Karpas-422 (cell line): ENCODE measurements around the gene SPTBN1. TPM values are rescaled to one million over a fixed set of nuclear protein-coding genes. Genes with fewer than 3 reads are reported as not detected.

Source experiments
- DNase-seq: peaks from one replicate; pipeline ENCODE4 v3.0.0-alpha.2; 2015
- H2AFZ ChIP-seq: fragments of 200-600 bp; sonication (generic); 2 replicates; pipeline ENCODE4 v1.6.1; 2014; ENCODE audit warnings: antibody characterized with exemption, low read length, mixed read lengths
- H3K27ac ChIP-seq: fragments of 200-600 bp; sonication (generic); 2 replicates; pipeline ENCODE4 v1.5.1; 2014; ENCODE audit warnings: mild to moderate bottlenecking, low read length, moderate library complexity
- H3K27me3 ChIP-seq: fragments of 200-600 bp; sonication (generic); 2 replicates; pipeline ENCODE4 v1.6.1; 2014; ENCODE audit warnings: low read length, mixed read lengths
- H3K36me3 ChIP-seq: fragments of 200-600 bp; sonication (generic); 2 replicates; pipeline ENCODE4 v1.6.1; 2014; ENCODE audit warnings: low read length, mixed read lengths; ENCODE audit not compliant: insufficient read depth
- H3K4me1 ChIP-seq: fragments of 200-600 bp; sonication (generic); 2 replicates; pipeline ENCODE4 v1.6.1; 2014; ENCODE audit warnings: mild to moderate bottlenecking, low read length, mixed read lengths
- H3K4me2 ChIP-seq: fragments of 200-600 bp; sonication (generic); 2 replicates; pipeline ENCODE4 v1.6.1; 2014; ENCODE audit warnings: low read length, low read depth, mild to moderate bottlenecking; ENCODE audit not compliant: poor library complexity, severe bottlenecking
- H3K4me3 ChIP-seq: fragments of 200-600 bp; sonication (generic); 2 replicates; pipeline ENCODE4 v1.5.1; 2014; ENCODE audit warnings: mild to moderate bottlenecking, antibody characterized with exemption, low read length, mixed read lengths
- H3K79me2 ChIP-seq: fragments of 200-600 bp; sonication (generic); 2 replicates; pipeline ENCODE4 v1.6.1; 2014; ENCODE audit warnings: mild to moderate bottlenecking, low read length, mixed read lengths
- H3K9ac ChIP-seq: fragments of 200-600 bp; sonication (generic); 2 replicates; pipeline ENCODE4 v1.6.0; 2014; ENCODE audit warnings: low read length
- H3K9me2 ChIP-seq: fragments of 200-600 bp; sonication (generic), shearing (Covaris generic); replicated peaks from 2 replicates; pipeline ENCODE4 v1.6.0; 2014; ENCODE audit warnings: mild to moderate bottlenecking, low read length, moderate library complexity; ENCODE audit not compliant: insufficient read depth
- H3K9me3 ChIP-seq: fragments of 300-700, 200-600 bp; sonication (generic); 2 replicates; pipeline ENCODE4 v1.6.1; 2014; ENCODE audit warnings: low read length, mixed read lengths
- H4K20me1 ChIP-seq: fragments of 200-600 bp; sonication (generic); 2 replicates; pipeline ENCODE4 v1.6.1; 2014; ENCODE audit warnings: mild to moderate bottlenecking, antibody characterized with exemption, low read length, low read depth; ENCODE audit not compliant: insufficient read depth
- total RNA-seq: library from RNA; depleted of rRNA; stranded (reverse); fragments of >200 nt; shearing (Covaris generic); gene quantifications from 2 replicates; pipeline ENCODE4 v1.2.3, GENCODE V29; 2014; ENCODE audit warnings: low replicate concordance

SPTBN1 gene
- total RNA-seq, 1 experiment from 2014 or later = 6.2 TPM

GRCh38 chr2:54492335-54492734 is 36.2 kb downstream of the SPTBN1 start:
- peaks cover 7% of the 10 kb centered on the region for H3K4me1 ChIP-seq
- no peaks in the 10 kb centered on the region for H3K79me2 ChIP-seq
- no peaks in the 10 kb centered on the region for H3K9me3 ChIP-seq
- no peak overlapping the region for H2AFZ ChIP-seq
- H3K9me2 ChIP-seq = no peaks in the 10 kb centered on the region
- H3K9ac ChIP-seq = no peak overlapping the region
- no peak overlapping the region for H3K4me2 ChIP-seq
- H3K27ac ChIP-seq = no peak overlapping the region
- no peaks in the 10 kb centered on the region for H3K27me3 ChIP-seq
- no peak for DNase-seq
- H3K4me3 ChIP-seq = no peak overlapping the region
- no peaks in the 10 kb centered on the region for H4K20me1 ChIP-seq
- H3K36me3 ChIP-seq = no peaks in the 10 kb centered on the region

DNA sequence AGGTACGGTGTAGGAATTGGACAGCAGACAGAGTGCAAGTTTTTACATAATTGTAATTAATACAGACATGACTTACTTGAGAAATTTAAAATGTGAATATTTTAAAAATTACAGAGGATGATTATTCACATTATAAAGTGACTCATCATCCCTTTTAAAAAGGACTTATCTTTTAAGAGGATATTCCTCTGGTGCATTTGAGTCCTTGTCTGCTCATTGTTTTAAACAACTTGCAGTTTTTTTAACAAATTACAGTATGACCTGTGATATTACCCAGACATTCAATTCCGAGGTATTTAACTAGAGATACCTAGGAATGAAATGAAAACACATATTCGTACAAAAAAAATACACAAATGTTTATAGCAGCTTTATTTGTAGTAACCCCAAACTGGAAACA is 38.0 kb downstream of the SPTBN1 start:
- H3K36me3 ChIP-seq = no peaks in the 10 kb centered on the region
- H3K4me2 ChIP-seq = no peak overlapping the region
- no peaks in the 10 kb centered on the region for H4K20me1 ChIP-seq
- H3K4me3 ChIP-seq = no peak overlapping the region
- no peaks in the 10 kb centered on the region for H3K79me2 ChIP-seq
- no peaks in the 10 kb centered on the region for H3K9me3 ChIP-seq
- no peak for DNase-seq
- H3K9me2 ChIP-seq = no peaks in the 10 kb centered on the region
- H3K27me3 ChIP-seq = no peaks in the 10 kb centered on the region
- no peak overlapping the region for H2AFZ ChIP-seq
- H3K27ac ChIP-seq = no peak overlapping the region
- H3K4me1 ChIP-seq = peaks cover 7% of the 10 kb centered on the region
- no peak overlapping the region for H3K9ac ChIP-seq

GRCh38 chr2:54496920-54497319 is 40.8 kb downstream of the SPTBN1 start:
- Histone ChIP-seq H3K79me2 (no peaks in the 10 kb centered on the region), H3K4me3 (no peak overlapping the region), H3K27me3 (no peaks in the 10 kb centered on the region), H2AFZ (no peak overlapping the region), H3K9me3 (no peaks in the 10 kb centered on the region), H3K4me1 (peaks cover 7% of the 10 kb centered on the region), H3K9ac (no peak overlapping the region), H3K4me2 (no peak overlapping the region), H3K9me2 (no peaks in the 10 kb centered on the region), H3K36me3 (no peaks in the 10 kb centered on the region), H4K20me1 (no peaks in the 10 kb centered on the region), H3K27ac (no peak overlapping the region)
- DNase-seq = no peak

- H3K27me3 ChIP-seq = no peaks in the 10 kb centered on the region
- H3K4me3 ChIP-seq = no peak overlapping the region
- peaks cover 9% of the 10 kb centered on the region for H3K4me1 ChIP-seq
- no peaks in the 10 kb centered on the region for H3K79me2 ChIP-seq
- H3K9me2 ChIP-seq = no peaks in the 10 kb centered on the region
- H2AFZ ChIP-seq = no peak overlapping the region
- no peak overlapping the region for H3K27ac ChIP-seq
- no peak overlapping the region for H3K9ac ChIP-seq
- H3K36me3 ChIP-seq = no peaks in the 10 kb centered on the region
- no peaks in the 10 kb centered on the region for H4K20me1 ChIP-seq
- peak; percentile 61 for DNase-seq
- no peak overlapping the region for H3K4me2 ChIP-seq
- no peaks in the 10 kb centered on the region for H3K9me3 ChIP-seq
These were observed 41.9 kb downstream of the SPTBN1 start for GRCh38 chr2:54497763-54498680.

GRCh38 chr2:54499661-54500060 is 43.5 kb downstream of the SPTBN1 start:
- H3K79me2 ChIP-seq = no peaks in the 10 kb centered on the region
- H3K4me3 ChIP-seq = no peak overlapping the region
- H3K9me3 ChIP-seq = no peaks in the 10 kb centered on the region
- H3K27ac ChIP-seq = no peak overlapping the region
- no peak overlapping the region for H3K4me2 ChIP-seq
- no peak for DNase-seq
- no peaks in the 10 kb centered on the region for H3K9me2 ChIP-seq
- H3K36me3 ChIP-seq = no peaks in the 10 kb centered on the region
- no peaks in the 10 kb centered on the region for H4K20me1 ChIP-seq
- no peak overlapping the region for H2AFZ ChIP-seq
- no peak overlapping the region for H3K9ac ChIP-seq
- H3K4me1 ChIP-seq = peaks cover 3% of the 10 kb centered on the region
- H3K27me3 ChIP-seq = no peaks in the 10 kb centered on the region

- Histone ChIP-seq H3K4me3 (no peak overlapping the region), H4K20me1 (no peaks in the 10 kb centered on the region), H3K4me2 (no peak overlapping the region), H2AFZ (no peak overlapping the region), H3K27ac (no peak overlapping the region), H3K79me2 (no peaks in the 10 kb centered on the region), H3K9me2 (no peaks in the 10 kb centered on the region), H3K36me3 (no peaks in the 10 kb centered on the region), H3K27me3 (no peaks in the 10 kb centered on the region), H3K9me3 (no peaks in the 10 kb centered on the region), H3K4me1 (peaks cover 3% of the 10 kb centered on the region), H3K9ac (no peak overlapping the region)
- DNase-seq = no peak
These were observed 44.5 kb downstream of the SPTBN1 start for GRCh38 chr2:54500404-54501205.

GRCh38 chr2:54502731-54503130 is 46.6 kb downstream of the SPTBN1 start:
- H3K36me3 ChIP-seq = no peaks in the 10 kb centered on the region
- DNase-seq = no peak
- H3K27ac ChIP-seq = no peak overlapping the region
- H4K20me1 ChIP-seq = no peaks in the 10 kb centered on the region
- no peak overlapping the region for H3K9ac ChIP-seq
- no peaks in the 10 kb centered on the region for H3K79me2 ChIP-seq
- H3K27me3 ChIP-seq = no peaks in the 10 kb centered on the region
- no peaks in the 10 kb centered on the region for H3K9me3 ChIP-seq
- H3K4me1 ChIP-seq = peaks cover 3% of the 10 kb centered on the region
- no peak overlapping the region for H3K4me2 ChIP-seq
- no peak overlapping the region for H3K4me3 ChIP-seq
- no peaks in the 10 kb centered on the region for H3K9me2 ChIP-seq
- no peak overlapping the region for H2AFZ ChIP-seq

DNA sequence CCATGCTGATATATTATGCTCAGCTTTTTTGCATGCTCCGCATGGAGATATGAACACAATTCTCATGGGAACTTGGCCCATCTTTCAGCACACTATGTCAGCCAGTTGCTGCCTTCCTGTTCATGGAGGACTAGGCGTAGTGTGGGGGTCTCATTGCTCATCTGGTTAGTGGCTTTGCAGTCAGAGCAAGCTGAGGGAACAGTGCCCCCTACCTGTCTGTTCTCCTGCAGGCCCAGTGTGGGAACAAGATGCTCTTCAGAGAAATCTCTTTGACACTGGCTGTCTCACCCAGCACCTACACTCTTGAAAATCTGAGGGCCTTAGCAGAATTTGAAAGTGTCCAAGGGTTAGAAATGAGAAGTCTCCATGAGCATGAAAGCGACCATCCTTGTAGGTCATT is 47.1 kb downstream of the SPTBN1 start:
- no peaks in the 10 kb centered on the region for H3K79me2 ChIP-seq
- no peak overlapping the region for H3K9ac ChIP-seq
- no peak overlapping the region for H3K4me3 ChIP-seq
- no peaks in the 10 kb centered on the region for H3K9me2 ChIP-seq
- DNase-seq = peak; percentile 84
- H3K27ac ChIP-seq = no peak overlapping the region
- H2AFZ ChIP-seq = no peak overlapping the region
- H3K36me3 ChIP-seq = no peaks in the 10 kb centered on the region
- H3K27me3 ChIP-seq = no peaks in the 10 kb centered on the region
- no peaks in the 10 kb centered on the region for H3K9me3 ChIP-seq
- no peaks in the 10 kb centered on the region for H4K20me1 ChIP-seq
- H3K4me1 ChIP-seq = peaks cover 3% of the 10 kb centered on the region
- H3K4me2 ChIP-seq = no peak overlapping the region
